Naive thymus-derived CD4-positive, alpha-beta T cell (primary cell): ENCODE data around the gene CFAP91. TPM values are rescaled to one million over a fixed set of nuclear protein-coding genes. Genes with fewer than 3 reads are reported as not detected.
A peak's percentile ranks its signal among the peaks of the same experiment; 100 is the strongest.

Experiments
- ATAC-seq: fragments of 150-1000 bp; cut with Tn5 transposase; 2 replicates; pipeline ENCODE4 v1.10.0; 2021; ENCODE audit warnings: mild to moderate bottlenecking, moderate library complexity
- CTCF ChIA-PET: fragments of 350-600 bp; sonication (Branson Sonifier 250); formaldehyde crosslinking; loops from one replicate; lab custom pipeline; 2021; ENCODE audit warnings: antibody characterized with exemption; lab: Charles Lee
- POLR2A ChIA-PET: fragments of 350-600 bp; sonication (Branson Sonifier 250); formaldehyde crosslinking; loops from one replicate; lab custom pipeline; 2021; ENCODE audit warnings: antibody characterized with exemption, inconsistent platforms; lab: Charles Lee
- DNase-seq, 9 donors: peaks; one replicate each; pipeline versions ENCODE4 v3.0.0 to v3.0.0-alpha.2; 2020 to 2022; ENCODE audit warnings: mixed read lengths in 1 of 9
- H3K27ac ChIP-seq: one replicate; pipeline ENCODE4 v1.7.0; 2013; ENCODE audit warnings: mild to moderate bottlenecking, low read depth, low read length, moderate library complexity
- H3K27me3 ChIP-seq, 2 donors: one replicate each; pipeline ENCODE4 v1.7.0; 2013; ENCODE audit warnings: low read length in 2 of 2, mild to moderate bottlenecking in 2 of 2, moderate library complexity in 2 of 2; ENCODE audit not compliant: control insufficient read depth in 2 of 2, insufficient read depth in 2 of 2
- H3K36me3 ChIP-seq, 3 experiments: 1 replicate in 2 of 3; 2 replicates in 1 of 3; pipeline ENCODE4 v1.7.0; 2013; ENCODE audit warnings: low read length in 3 of 3, mild to moderate bottlenecking in 3 of 3, moderate library complexity in 1 of 3; ENCODE audit not compliant: insufficient read depth in 3 of 3, control insufficient read depth in 2 of 3
- H3K4me1 ChIP-seq, 2 donors: one replicate each; pipeline ENCODE4 v1.7.0; 2013; ENCODE audit warnings: low read length in 2 of 2, mild to moderate bottlenecking in 2 of 2, moderate library complexity in 1 of 2; ENCODE audit not compliant: control insufficient read depth in 2 of 2, insufficient read depth in 2 of 2
- H3K4me3 ChIP-seq: 2 replicates; pipeline ENCODE4 v1.7.0; 2013; ENCODE audit warnings: mild to moderate bottlenecking, low read length
- H3K9me3 ChIP-seq, 3 experiments: 1 replicate in 2 of 3; 2 replicates in 1 of 3; pipeline ENCODE4 v1.7.0; 2013; ENCODE audit warnings: low read length in 3 of 3; ENCODE audit not compliant: control insufficient read depth in 2 of 3
- H3K27ac Mint-ChIP-seq, 9 donors: one replicate each; pipeline ENCODE4 v1.8.0; 2020 to 2022; ENCODE audit warnings: mixed read lengths in 9 of 9, mild to moderate bottlenecking in 8 of 9, moderate library complexity in 5 of 9, inconsistent platforms in 2 of 9
- H3K27me3 Mint-ChIP-seq, 5 donors: one replicate each; pipeline ENCODE4 v1.8.0; 2021 to 2022; ENCODE audit warnings: mixed read lengths in 5 of 5, mild to moderate bottlenecking in 1 of 5
- H3K36me3 Mint-ChIP-seq, 5 donors: one replicate each; pipeline ENCODE4 v1.8.0; 2020 to 2022; ENCODE audit warnings: mixed read lengths in 5 of 5, mild to moderate bottlenecking in 3 of 5, inconsistent platforms in 1 of 5
- H3K4me1 Mint-ChIP-seq, 7 donors: one replicate each; pipeline ENCODE4 v1.8.0; 2020 to 2022; ENCODE audit warnings: mixed read lengths in 7 of 7, mild to moderate bottlenecking in 3 of 7, inconsistent platforms in 1 of 7
- H3K4me3 Mint-ChIP-seq, 10 donors: one replicate each; pipeline ENCODE4 v1.8.0; 2020 to 2022; ENCODE audit warnings: mild to moderate bottlenecking in 10 of 10, mixed read lengths in 10 of 10, moderate library complexity in 6 of 10, inconsistent platforms in 2 of 10
- H3K9me3 Mint-ChIP-seq, 11 donors: one replicate each; pipeline ENCODE4 v1.8.0; 2020 to 2022; ENCODE audit warnings: mixed read lengths in 11 of 11, mild to moderate bottlenecking in 4 of 11, inconsistent platforms in 1 of 11, moderate library complexity in 1 of 11
- intact Hi-C, 2 donors: fragments of 100-400 bp; cut with micrococcal nuclease; formaldehyde crosslinking; loops; one replicate each; pipeline ENCODE4 v1.15.1; 2023
- polyA plus RNA-seq, 2 donors: library from polyadenylated mRNA; unstranded; fragments of 300-500 nt; fragmentation: Illumina TruSeq; gene quantifications; one replicate each; pipeline ENCODE4 v1.2.3, GENCODE V29; 2021
- total RNA-seq, 6 experiments: library from RNA in 5 of 6; stranded (reverse) in 5 of 6; gene quantifications; 1 replicate in 5 of 6; 2 replicates in 1 of 6; pipeline ENCODE4 v1.2.3 and lab custom pipeline; 2021 to 2026

The CFAP91 gene
- under 1 TPM in 2 of 5 experiments, not detected in 3; 0.13 to 0.32 TPM for total RNA-seq
- polyA plus RNA-seq = under 1 TPM in 1 of 2 donors, not detected in 1; 0.17 TPM
- 0.40 reads per million for total RNA-seq (lab: John Stamatoyannopoulos, UW)

- peaks cover 0 to 6% (median 0%) of the 10 kb centered on the region in 11 donors for H3K9me3 Mint-ChIP-seq
- Histone ChIP-seq H3K36me3 (no peaks in the 10 kb centered on the region), H3K27me3 (no peaks in the 10 kb centered on the region), H3K9me3 (no peaks in the 10 kb centered on the region), H3K27ac (peak within 1 kb of the TSS; percentile 16), H3K4me3 (peak within 1 kb of the TSS; percentile 61), H3K4me1 (peaks cover 0 to 13% of the 10 kb centered on the region in 2 donors)
- ChIA-PET CTCF (no interaction called here), POLR2A (no interaction called here)
- H3K36me3 Mint-ChIP-seq = peaks cover 0 to 9% (median 0%) of the 10 kb centered on the region in 5 donors
- peak within 1 kb of the TSS; percentile 67 to 87 (median 82) for H3K4me3 Mint-ChIP-seq
- ATAC-seq (peak; percentile 97), DNase-seq (peak; percentile 56 to 81 (median 63))
- peaks cover 0 to 33% (median 3%) of the 10 kb centered on the region in 5 donors for H3K27me3 Mint-ChIP-seq
- intact Hi-C loops = loop anchor here (1.0 to 10.0 kb wide), 5 partner anchors 26 to 642 kb away; partner anchors contain the start of genes B4GALT4 (in 1 of the 2), COX17 (in 1 of the 2), GSK3B (in 1 of the 2) and LRRC58 (in 1 of the 2)
- peaks cover 16 to 36% (median 30%) of the 10 kb centered on the region in 7 donors for H3K4me1 Mint-ChIP-seq
- peak within 1 kb of the TSS in 6 of 9 donors; percentile 15 to 47 (median 43) for H3K27ac Mint-ChIP-seq
Measured at GRCh38 chr3:119702530-119703527, at the start of gene CFAP91. CFAP91 (plus strand) TSS chr3:119703022; CDS start chr3:119703099, 77 bp downstream.

- ATAC-seq (no peak), DNase-seq (no peak)
- no peak overlapping the region for H3K27ac ChIP-seq
- H3K9me3 ChIP-seq = no peaks in the 10 kb centered on the region
- POLR2A ChIA-PET = no interaction called here
- Mint-ChIP-seq H3K27me3 (no peaks in the 10 kb centered on the region), H3K9me3 (no peaks in the 10 kb centered on the region), H3K4me3 (no peak overlapping the region), H3K27ac (no peak overlapping the region), H3K36me3 (peaks cover 3 to 49% (median 18%) of the 10 kb centered on the region in 5 donors), H3K4me1 (peaks cover 0 to 8% (median 0%) of the 10 kb centered on the region in 7 donors)
- intact Hi-C loops = no loop called here
- H3K27me3 ChIP-seq = no peaks in the 10 kb centered on the region
- H3K4me3 ChIP-seq = no peak overlapping the region
- no peaks in the 10 kb centered on the region for H3K36me3 ChIP-seq
- H3K4me1 ChIP-seq = no peaks in the 10 kb centered on the region
- CTCF ChIA-PET = interaction anchor here (0.8 kb wide), 1 partner anchor 198 kb away, joined by 4 read pairs; no protein-coding TSS in a partner anchor
Measured at GRCh38 chr3:119653876-119654275, 48.9 kb upstream of the CFAP91 start.

GRCh38 chr3:119657887-119658702 lies 44.7 kb upstream of the CFAP91 start:
- Histone ChIP-seq H3K9me3 (no peaks in the 10 kb centered on the region), H3K4me3 (no peak overlapping the region), H3K27ac (no peak overlapping the region), H3K27me3 (no peaks in the 10 kb centered on the region), H3K36me3 (peaks cover 0 to 3% (median 0%) of the 10 kb centered on the region in 3 experiments), H3K4me1 (no peaks in the 10 kb centered on the region)
- peaks cover 2 to 28% (median 11%) of the 10 kb centered on the region in 5 donors for H3K36me3 Mint-ChIP-seq
- H3K4me3 Mint-ChIP-seq = no peak overlapping the region
- intact Hi-C loops = no loop called here
- H3K27ac Mint-ChIP-seq = no peak overlapping the region
- peaks cover 0 to 11% (median 5%) of the 10 kb centered on the region in 7 donors for H3K4me1 Mint-ChIP-seq
- ATAC-seq = peak; percentile 66
- ChIA-PET POLR2A (no interaction called here), CTCF (no interaction called here)
- no peak for DNase-seq
- H3K27me3 Mint-ChIP-seq = no peaks in the 10 kb centered on the region
- H3K9me3 Mint-ChIP-seq = no peaks in the 10 kb centered on the region

- POLR2A ChIA-PET = no interaction called here
Measured at GRCh38 chr3:119658994-119659393, 43.8 kb upstream of the CFAP91 start.

GRCh38 chr3:119659606-119660291 lies 43.1 kb upstream of the CFAP91 start:
- DNase-seq (no peak), ATAC-seq (no peak)
- Mint-ChIP-seq H3K4me3 (no peak overlapping the region), H3K36me3 (peaks cover 2 to 21% (median 4%) of the 10 kb centered on the region in 5 donors), H3K27me3 (no peaks in the 10 kb centered on the region), H3K9me3 (no peaks in the 10 kb centered on the region), H3K4me1 (peaks cover 0 to 12% (median 5%) of the 10 kb centered on the region in 7 donors), H3K27ac (no peak overlapping the region)
- Histone ChIP-seq H3K27ac (no peak overlapping the region), H3K4me1 (no peaks in the 10 kb centered on the region), H3K36me3 (peaks cover 0 to 3% (median 0%) of the 10 kb centered on the region in 3 experiments), H3K4me3 (no peak overlapping the region), H3K9me3 (no peaks in the 10 kb centered on the region), H3K27me3 (no peaks in the 10 kb centered on the region)
- POLR2A ChIA-PET = no interaction called here
- intact Hi-C loops = no loop called here
- CTCF ChIA-PET = no interaction called here

More at GRCh38 chr3:119658994-119659393, 43.8 kb upstream of the CFAP91 start:
- Histone ChIP-seq H3K27ac (no peak overlapping the region), H3K27me3 (no peaks in the 10 kb centered on the region), H3K4me1 (no peaks in the 10 kb centered on the region), H3K9me3 (no peaks in the 10 kb centered on the region), H3K36me3 (peaks cover 0 to 3% (median 0%) of the 10 kb centered on the region in 3 experiments), H3K4me3 (no peak overlapping the region)
- no peak overlapping the region for H3K4me3 Mint-ChIP-seq
- no peak overlapping the region for H3K27ac Mint-ChIP-seq
- no peaks in the 10 kb centered on the region for H3K9me3 Mint-ChIP-seq
- H3K4me1 Mint-ChIP-seq = peaks cover 0 to 11% (median 5%) of the 10 kb centered on the region in 7 donors
- H3K27me3 Mint-ChIP-seq = no peaks in the 10 kb centered on the region
- intact Hi-C loops = no loop called here
- DNase-seq (no peak), ATAC-seq (no peak)
- CTCF ChIA-PET = no interaction called here
- peaks cover 2 to 24% (median 5%) of the 10 kb centered on the region in 5 donors for H3K36me3 Mint-ChIP-seq
